CD14-positive monocyte (primary cell): ENCODE data around the gene DHRS9. TPM values are rescaled to one million over a fixed set of nuclear protein-coding genes. Genes with fewer than 3 reads are reported as not detected.
A peak's percentile ranks its signal among the peaks of the same experiment; 100 is the strongest.
"Not testable (repeated sequence)": the region's sequence is repeated elsewhere in the genome, so short reads cannot be mapped to it uniquely, and the experiment has no call there.

Experiments used
- DNase-seq, 3 donors: peaks; one replicate each; pipeline ENCODE4 v3.0.0-alpha.2; 2011 to 2022
- H2AFZ ChIP-seq: 2 replicates; pipeline ENCODE4 v1.6.0; 2012; ENCODE audit warnings: mild to moderate bottlenecking, low read depth, low read length, inconsistent platforms; ENCODE audit not compliant: insufficient read depth, poor library complexity, severe bottlenecking
- H3K27ac ChIP-seq, 2 donors: 1 replicate in 1 of 2; 2 replicates in 1 of 2; pipeline ENCODE4 v1.5.1; 2012 to 2013; ENCODE audit warnings: low read length in 2 of 2, control low read depth in 1 of 2, inconsistent platforms in 1 of 2, low read depth in 1 of 2, mild to moderate bottlenecking in 1 of 2
- H3K27me3 ChIP-seq, 2 donors: one replicate each; pipeline versions ENCODE4 v1.6.0 to v1.6.1; 2011 to 2013; ENCODE audit warnings: low read length in 2 of 2; ENCODE audit not compliant: control insufficient read depth in 2 of 2, insufficient read depth in 2 of 2
- H3K36me3 ChIP-seq, 2 donors: replicated peaks in 1 of 2; 1 replicate in 1 of 2; 2 replicates in 1 of 2; pipeline versions ENCODE4 v1.5.1 to v1.6.1; 2012 to 2013; ENCODE audit warnings: low read length in 2 of 2, control low read depth in 1 of 2, inconsistent platforms in 1 of 2, mild to moderate bottlenecking in 1 of 2; ENCODE audit not compliant: insufficient read depth in 2 of 2, control insufficient read depth in 1 of 2
- H3K4me1 ChIP-seq, 2 donors: 1 replicate in 1 of 2; 2 replicates in 1 of 2; pipeline versions ENCODE4 v1.5.1 to v1.6.1; 2012 to 2013; ENCODE audit warnings: low read length in 2 of 2, control low read depth in 1 of 2, inconsistent platforms in 1 of 2, mild to moderate bottlenecking in 1 of 2, moderate library complexity in 1 of 2; ENCODE audit not compliant: insufficient read depth in 2 of 2, control insufficient read depth in 1 of 2
- H3K4me2 ChIP-seq: replicated peaks from 2 replicates; pipeline ENCODE3; 2012; ENCODE audit warnings: low read length, moderate library complexity, mild to moderate bottlenecking; ENCODE audit not compliant: poor library complexity, severe bottlenecking; ENCODE audit errors: extremely low read depth
- H3K4me3 ChIP-seq, 3 experiments: fragments of 200-600 bp in 1 of 3; sonication (generic) in 1 of 3; replicated peaks in 1 of 3; 1 replicate in 2 of 3; 2 replicates in 1 of 3; pipeline ENCODE4 v1.5.1; 2011 to 2013; ENCODE audit warnings: low read length in 3 of 3, mild to moderate bottlenecking in 3 of 3, control low read depth in 2 of 3, low read depth in 2 of 3, inconsistent platforms in 1 of 3, moderate library complexity in 1 of 3
- H3K79me2 ChIP-seq: 2 replicates; pipeline ENCODE4 v1.6.0; 2012; ENCODE audit warnings: mild to moderate bottlenecking, control low read depth, inconsistent platforms, low read length, moderate library complexity; ENCODE audit not compliant: insufficient read depth
- H3K9ac ChIP-seq: 2 replicates; pipeline ENCODE4 v1.6.0; 2017; ENCODE audit warnings: low read length, mild to moderate bottlenecking; ENCODE audit not compliant: insufficient read depth, poor library complexity, severe bottlenecking
- H3K9me3 ChIP-seq, 2 donors: replicated peaks in 1 of 2; 1 replicate in 1 of 2; 2 replicates in 1 of 2; pipeline versions ENCODE4 v1.5.1 to v1.6.1; 2012 to 2013; ENCODE audit warnings: low read length in 2 of 2, control low read depth in 1 of 2; ENCODE audit not compliant: control insufficient read depth in 1 of 2, insufficient read depth in 1 of 2
- H4K20me1 ChIP-seq: 2 replicates; pipeline ENCODE4 v1.6.0; 2012; ENCODE audit warnings: mild to moderate bottlenecking, low read length, control low read depth, moderate library complexity; ENCODE audit not compliant: insufficient read depth
- H3K27ac Mint-ChIP-seq, 7 donors: one replicate each; pipeline ENCODE4 v1.8.0; 2020; ENCODE audit warnings: mild to moderate bottlenecking in 7 of 7, mixed read lengths in 7 of 7, moderate library complexity in 6 of 7, inconsistent platforms in 2 of 7
- H3K27me3 Mint-ChIP-seq, 3 donors: one replicate each; pipeline ENCODE4 v1.8.0; 2021 to 2022; ENCODE audit warnings: low read depth in 3 of 3, mild to moderate bottlenecking in 3 of 3, mixed read lengths in 3 of 3, moderate library complexity in 3 of 3, inconsistent platforms in 1 of 3
- H3K36me3 Mint-ChIP-seq, 2 donors: one replicate each; pipeline ENCODE4 v1.8.0; 2020; ENCODE audit warnings: mixed read lengths in 2 of 2, inconsistent platforms in 1 of 2, mild to moderate bottlenecking in 1 of 2
- H3K4me1 Mint-ChIP-seq: one replicate; pipeline ENCODE4 v1.8.0; 2020; ENCODE audit warnings: mild to moderate bottlenecking, mixed read lengths
- H3K4me3 Mint-ChIP-seq, 2 donors: one replicate each; pipeline ENCODE4 v1.8.0; 2020; ENCODE audit warnings: mild to moderate bottlenecking in 2 of 2, mixed read lengths in 2 of 2, moderate library complexity in 1 of 2
- H3K9me3 Mint-ChIP-seq, 7 donors: one replicate each; pipeline ENCODE4 v1.8.0; 2020 to 2022; ENCODE audit warnings: mixed read lengths in 7 of 7, mild to moderate bottlenecking in 6 of 7, moderate library complexity in 6 of 7, inconsistent platforms in 2 of 7
- WGBS: methylation state at CpG from one replicate; pipeline ENCODE4 v1.1.5; 2013; ENCODE audit warnings: missing lambda C conversion rate; ENCODE audit not compliant: insufficient coverage; 5-methylcytosine and 5-hydroxymethylcytosine counted together
- intact Hi-C, 2 donors: fragments of 100-400 bp; cut with micrococcal nuclease; formaldehyde crosslinking; loops; one replicate each; pipeline versions ENCODE4 v1.15.0 to v1.15.1; 2023
- polyA plus RNA-seq, 3 donors: library from polyadenylated mRNA; depleted of rRNA in 1 of 3; unstranded in 2 of 3; stranded (reverse) in 1 of 3; fragments of 300-500 nt in 2 of 3; fragments of >200 nt in 1 of 3; fragmentation: Illumina TruSeq in 2 of 3; gene quantifications; 1 replicate in 2 of 3; 2 replicates in 1 of 3; pipeline ENCODE4 v1.2.3, GENCODE V29; 2012 to 2021
- TF ChIP-seq, protein P1 (sequence below): fragments of 200-600 bp; IDR thresholded peaks from one replicate; pipeline ENCODE4 v1.8.0; 2022; ENCODE audit warnings: antibody characterized with exemption, mild to moderate bottlenecking

DHRS9 gene
- polyA plus RNA-seq, 3 donors: 10.0 to 12.9 (median 10.0) TPM

DNA sequence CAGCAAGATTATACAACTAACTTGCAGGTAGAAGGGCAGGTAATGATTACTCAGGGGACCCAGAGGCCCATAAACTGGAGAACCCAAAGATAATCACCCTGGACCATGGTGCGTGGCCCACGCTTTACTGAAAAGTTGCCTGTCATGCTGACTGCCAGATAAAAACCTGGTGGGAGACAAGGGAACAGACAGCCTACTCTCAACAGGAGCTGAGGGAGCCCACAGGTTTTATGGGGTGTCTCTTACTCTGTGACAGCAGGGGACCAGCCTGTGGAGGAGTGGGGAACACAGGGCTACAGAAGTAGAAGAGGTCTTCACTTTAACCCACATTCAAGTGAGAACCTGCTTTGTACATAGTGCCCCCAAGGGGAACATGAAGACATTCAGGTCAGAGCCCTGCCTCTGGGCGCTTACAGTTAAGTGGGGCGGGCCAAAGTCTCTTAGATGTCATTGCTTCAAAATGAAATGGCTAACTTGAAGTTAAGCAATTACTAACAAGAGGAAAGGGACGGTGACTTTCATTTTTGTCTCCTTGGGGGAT, 60.4 kb downstream of the DHRS9 start:
- TF ChIP-seq, protein P1, sequence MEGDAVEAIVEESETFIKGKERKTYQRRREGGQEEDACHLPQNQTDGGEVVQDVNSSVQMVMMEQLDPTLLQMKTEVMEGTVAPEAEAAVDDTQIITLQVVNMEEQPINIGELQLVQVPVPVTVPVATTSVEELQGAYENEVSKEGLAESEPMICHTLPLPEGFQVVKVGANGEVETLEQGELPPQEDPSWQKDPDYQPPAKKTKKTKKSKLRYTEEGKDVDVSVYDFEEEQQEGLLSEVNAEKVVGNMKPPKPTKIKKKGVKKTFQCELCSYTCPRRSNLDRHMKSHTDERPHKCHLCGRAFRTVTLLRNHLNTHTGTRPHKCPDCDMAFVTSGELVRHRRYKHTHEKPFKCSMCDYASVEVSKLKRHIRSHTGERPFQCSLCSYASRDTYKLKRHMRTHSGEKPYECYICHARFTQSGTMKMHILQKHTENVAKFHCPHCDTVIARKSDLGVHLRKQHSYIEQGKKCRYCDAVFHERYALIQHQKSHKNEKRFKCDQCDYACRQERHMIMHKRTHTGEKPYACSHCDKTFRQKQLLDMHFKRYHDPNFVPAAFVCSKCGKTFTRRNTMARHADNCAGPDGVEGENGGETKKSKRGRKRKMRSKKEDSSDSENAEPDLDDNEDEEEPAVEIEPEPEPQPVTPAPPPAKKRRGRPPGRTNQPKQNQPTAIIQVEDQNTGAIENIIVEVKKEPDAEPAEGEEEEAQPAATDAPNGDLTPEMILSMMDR: no peak
- H3K27me3 ChIP-seq: no peaks in the 10 kb centered on the region
- no peak overlapping the region for H3K4me3 Mint-ChIP-seq
- no peaks in the 10 kb centered on the region for H3K4me1 ChIP-seq
- H4K20me1 ChIP-seq: no peaks in the 10 kb centered on the region
- no peak overlapping the region for H3K4me3 ChIP-seq
- no peaks in the 10 kb centered on the region for H3K79me2 ChIP-seq
- no peaks in the 10 kb centered on the region for H3K36me3 Mint-ChIP-seq
- intact Hi-C loops: loop anchor here in 1 of 2 donors (5.0 kb wide), 1 partner anchor 162 kb away; no protein-coding TSS in a partner anchor
- H3K4me2 ChIP-seq: no peak overlapping the region
- H3K27ac Mint-ChIP-seq: no peak overlapping the region
- H3K4me1 Mint-ChIP-seq: peaks cover 14% of the 10 kb centered on the region
- peaks cover 0 to 4% (median 0%) of the 10 kb centered on the region in 7 donors for H3K9me3 Mint-ChIP-seq
- no peak for DNase-seq
- no peak overlapping the region for H3K27ac ChIP-seq
- 91% methylated on average over 3 of the region's 5 CpGs for WGBS
- H3K27me3 Mint-ChIP-seq: peaks cover 0 to 2% (median 0%) of the 10 kb centered on the region in 3 donors
- H3K9me3 ChIP-seq: no peaks in the 10 kb centered on the region
- H3K36me3 ChIP-seq: no peaks in the 10 kb centered on the region
- no peak overlapping the region for H3K9ac ChIP-seq
- H2AFZ ChIP-seq: peak overlapping the region; percentile 35

DNA sequence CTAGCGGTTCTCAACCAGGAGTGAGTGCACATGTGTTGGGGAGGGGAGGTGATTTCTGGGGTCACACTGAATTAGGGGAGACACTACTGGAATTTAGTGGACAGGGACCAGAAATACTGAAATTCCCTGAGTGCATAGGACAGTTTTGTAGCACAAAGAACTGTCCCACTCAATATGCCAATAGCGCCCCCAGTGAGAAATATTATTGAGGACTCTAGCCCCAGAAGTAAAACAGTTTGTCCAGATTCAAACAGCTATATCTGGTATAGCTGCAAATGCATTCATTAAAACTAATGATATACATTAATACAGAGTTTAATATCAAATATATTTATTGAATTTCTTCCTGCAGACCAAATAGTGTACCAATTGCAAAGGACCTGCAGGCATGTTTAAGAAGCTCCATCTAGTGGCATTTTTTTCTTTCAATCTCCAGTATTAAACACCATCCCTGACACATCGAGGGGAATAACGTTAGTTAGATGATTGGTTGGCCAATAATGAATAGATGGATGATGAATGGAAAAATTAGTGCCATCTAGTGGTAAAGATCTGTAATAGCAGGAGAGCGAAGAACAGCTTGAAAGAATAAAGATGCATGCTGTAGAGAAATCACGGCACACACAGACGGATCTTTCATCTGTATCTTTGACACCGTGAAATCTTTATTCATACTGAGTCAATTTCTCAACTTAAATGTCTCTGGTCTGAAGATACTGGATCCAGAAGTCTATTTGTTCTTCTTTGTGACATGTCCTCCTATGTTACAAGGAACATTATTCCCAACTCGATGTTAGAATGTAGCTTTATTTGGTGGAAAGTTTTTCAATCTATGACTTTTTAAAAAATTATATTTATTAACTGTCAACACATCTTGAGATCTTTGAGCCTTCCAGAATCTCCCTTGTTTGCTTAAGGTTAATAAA, 62.5 kb downstream of the DHRS9 start:
- Histone ChIP-seq H3K4me3 (no peak overlapping the region), H3K27ac (no peak overlapping the region), H3K9ac (no peak overlapping the region), H3K36me3 (no peaks in the 10 kb centered on the region), H3K9me3 (no peaks in the 10 kb centered on the region), H3K4me2 (no peak overlapping the region), H2AFZ (no peak overlapping the region), H3K79me2 (no peaks in the 10 kb centered on the region), H3K27me3 (no peaks in the 10 kb centered on the region), H3K4me1 (no peaks in the 10 kb centered on the region), H4K20me1 (no peaks in the 10 kb centered on the region)
- Mint-ChIP-seq H3K4me1 (peaks cover 14% of the 10 kb centered on the region), H3K4me3 (no peak overlapping the region), H3K9me3 (peaks cover 0 to 1% (median 0%) of the 10 kb centered on the region in 7 donors), H3K27ac (no peak overlapping the region), H3K36me3 (no peaks in the 10 kb centered on the region), H3K27me3 (no peaks in the 10 kb centered on the region)
- DNase-seq: peak; percentile 45 to 78 (median 55)
- intact Hi-C loops: no loop called here
- no CpG with 5 or more reads among the region's 9 CpGs for WGBS
- TF ChIP-seq, protein P1: peak; percentile 93

GRCh38 chr2:169134272-169134671, 64.9 kb downstream of the DHRS9 start:
- H4K20me1 ChIP-seq, H3K27ac ChIP-seq, H3K9me3 ChIP-seq, H3K9ac ChIP-seq, intact Hi-C loops, H3K27me3 ChIP-seq, H3K36me3 ChIP-seq, H3K4me3 ChIP-seq, H3K36me3 Mint-ChIP-seq, H3K4me1 ChIP-seq, H3K4me2 ChIP-seq, H3K79me2 ChIP-seq, H3K27ac Mint-ChIP-seq, H3K4me3 Mint-ChIP-seq, H3K9me3 Mint-ChIP-seq, DNase-seq, H3K27me3 Mint-ChIP-seq, H2AFZ ChIP-seq: not testable (repeated sequence)
- 71% methylated on average over 6 of the region's 6 CpGs for WGBS
- H3K4me1 Mint-ChIP-seq: peaks cover 18% of the 10 kb centered on the region
